Measurements from ENCODE around the gene ATP6V1F. TPM values are rescaled to one million over a fixed set of nuclear protein-coding genes. Genes with fewer than 3 reads are reported as not detected.

ATP6V1F gene
- total RNA-seq, 1 experiment from 2014 or later, result 115 TPM

GRCh38 chr7:128849804-128850490 lies 12.7 kb upstream of the ATP6V1F start:
- no peak overlapping the region for H2BK120ac ChIP-seq (ENCODE audit: low read depth, low read length, poor library complexity, severe bottlenecking)
- H2AFZ ChIP-seq (ENCODE audit: low read length), result no peak overlapping the region
- no peak overlapping the region for H3K4me3 Mint-ChIP-seq
- H3K27me3 Mint-ChIP-seq (ENCODE audit: low read depth), result no peaks in the 10 kb centered on the region
- no peak for TF ChIP-seq CTCF (conservative IDR thresholded peaks at IDR 0.05)
- H2BK12ac ChIP-seq (ENCODE audit: insufficient read length, low read depth, low read length), result no peak overlapping the region
- no peaks in the 10 kb centered on the region for H4K20me1 ChIP-seq (ENCODE audit: control insufficient read depth, insufficient read depth, insufficient read length)
- no peak overlapping the region for H2BK20ac ChIP-seq (ENCODE audit: low read depth, low read length, poor library complexity, severe bottlenecking)
- no peak overlapping the region; a peak in 1 of 7 replicates for H3K27ac Mint-ChIP-seq
- no peaks in the 10 kb centered on the region for H3K9me3 Mint-ChIP-seq
- no peaks in the 10 kb centered on the region for H3K79me1 ChIP-seq (ENCODE audit: insufficient read depth, low read depth, low read length, poor library complexity, severe bottlenecking)
- no peaks in the 10 kb centered on the region for H3K79me2 ChIP-seq (ENCODE audit: insufficient read depth, low read length)
- no peaks in the 10 kb centered on the region for H3K23me2 ChIP-seq (ENCODE audit: insufficient read length, low read depth, low read length, poor library complexity, severe bottlenecking)
- no peak overlapping the region for H3K14ac ChIP-seq (ENCODE audit: insufficient read depth, low read length)
- H3K9me3 ChIP-seq (ENCODE audit: control insufficient read depth, low read depth, low read length), result no peaks in the 10 kb centered on the region
- no peak overlapping the region for H3K56ac ChIP-seq (ENCODE audit: insufficient read length, low read depth, low read length)
- no peak overlapping the region for H3K4ac ChIP-seq (ENCODE audit: low read depth, low read length)
- no peak overlapping the region for H3K23ac ChIP-seq (ENCODE audit: insufficient read length, low read depth, low read length)
- no peak overlapping the region for H3K9ac ChIP-seq (ENCODE audit: extremely low read depth, insufficient read length, low read length)
- H3T11ph ChIP-seq (ENCODE audit: low read length), result no peak overlapping the region
- H3K27me3 ChIP-seq (ENCODE audit: insufficient read depth, low read length), result no peaks in the 10 kb centered on the region
- no peak for DNase-seq
- no peak overlapping the region for H2BK15ac ChIP-seq (ENCODE audit: low read depth, low read length)
- no peak overlapping the region for H4K5ac ChIP-seq (ENCODE audit: insufficient read length, low read depth, low read length)
- H4K8ac ChIP-seq (replicated peaks; ENCODE audit: insufficient read length, low read depth, low read length), result no peak overlapping the region
- H3K4me1 Mint-ChIP-seq, result no peaks in the 10 kb centered on the region
- no peak overlapping the region for H2BK5ac ChIP-seq (ENCODE audit: insufficient read length, low read length)
- H4K91ac ChIP-seq (ENCODE audit: insufficient read length, low read depth, low read length), result no peak overlapping the region
- no peak overlapping the region for H3K18ac ChIP-seq (ENCODE audit: insufficient read length, low read depth, low read length)
- no CpG with 5 or more reads among the region's 18 CpGs for WGBS (ENCODE audit: extremely low coverage, insufficient read length, low lambda C conversion rate)
- H3K27ac ChIP-seq (ENCODE audit: insufficient read length, low read depth, low read length), result no peak overlapping the region
- H3K4me2 ChIP-seq (ENCODE audit: insufficient read depth, insufficient read length, low read length), result no peak overlapping the region
- peaks cover 0 to 7% (median 0%) of the 10 kb centered on the region in 3 experiments; a peak in 1 of 7 replicates for H3K36me3 Mint-ChIP-seq (ENCODE audit: insufficient read depth in 1 of 3, low read depth in 3 of 3)
- H3K4me1 ChIP-seq (ENCODE audit: insufficient read depth, low read length), result no peaks in the 10 kb centered on the region
- no peak overlapping the region for H2AK5ac ChIP-seq (ENCODE audit: insufficient read length, low read length)

All from H9 (cell line).